Ascending aorta (tissue), 2 donors: Measurements from ENCODE around the gene KDM2A. TPM values are rescaled to one million over a fixed set of nuclear protein-coding genes. Genes with fewer than 3 reads are reported as not detected.

Experiments
- DNase-seq, 2 donors: peaks; one replicate each; pipeline ENCODE4 v3.0.0-alpha.2; 2019; ENCODE audit warnings: low spot score in 2 of 2
- H3K27ac ChIP-seq, 2 donors: fragments of 200-600 bp; sonication (generic); one replicate each; pipeline ENCODE4 v1.5.1; 2016 to 2017; ENCODE audit warnings: mild to moderate bottlenecking in 1 of 2
- H3K27me3 ChIP-seq: fragments of 200-600 bp; sonication (generic); one replicate; pipeline ENCODE4 v1.5.1; 2017
- H3K36me3 ChIP-seq, 2 donors: fragments of 200-600 bp; sonication (generic); one replicate each; pipeline ENCODE4 v1.5.1; 2016
- H3K4me1 ChIP-seq, 2 donors: fragments of 200-600 bp; sonication (generic); one replicate each; pipeline ENCODE4 v1.5.1; 2016 to 2017; ENCODE audit warnings: mild to moderate bottlenecking in 1 of 2
- H3K4me3 ChIP-seq, 2 donors: fragments of 200-600 bp; sonication (generic); one replicate each; pipeline ENCODE4 v1.5.1; 2016 to 2017; ENCODE audit warnings: mild to moderate bottlenecking in 1 of 2
- H3K9me3 ChIP-seq, 2 donors: fragments of 200-600 bp; sonication (generic); one replicate each; pipeline ENCODE4 v1.5.1; 2016
- CTCF ChIP-seq, 3 experiments: fragments of 200-600 bp in 2 of 3; fragments of 450-650 bp in 1 of 3; sonication (generic) in 2 of 3; IDR thresholded peaks; one replicate each; pipeline ENCODE4 v1.5.1; 2016 to 2019; ENCODE audit warnings: antibody characterized with exemption in 3 of 3, mild to moderate bottlenecking in 1 of 3, moderate library complexity in 1 of 3
- intact Hi-C: fragments of 100-400 bp; cut with DNase I; formaldehyde crosslinking; loops from one replicate; pipeline ENCODE4 v1.15.1; 2023
- total RNA-seq: library from RNA; depleted of rRNA; stranded (reverse); fragments of >200 nt; gene quantifications from one replicate; pipeline ENCODE4 v1.1.0, GENCODE V29; 2016

KDM2A gene
- total RNA-seq, 1 donor from 2014 or later: 129 TPM

- Histone ChIP-seq H3K4me3 (no peak overlapping the region), H3K27ac (no peak overlapping the region), H3K4me1 (no peaks in the 10 kb centered on the region), H3K36me3 (no peaks in the 10 kb centered on the region), H3K27me3 (no peaks in the 10 kb centered on the region), H3K9me3 (no peaks in the 10 kb centered on the region)
- intact Hi-C loops: no loop called here
- no peak for TF ChIP-seq CTCF (IDR thresholded peaks at IDR 0.05)
- no peak for DNase-seq
Observed at GRCh38 chr11:67095214-67095507, 23.9 kb upstream of the KDM2A start.

- intact Hi-C loops: no loop called here
- Histone ChIP-seq H3K27me3 (no peaks in the 10 kb centered on the region), H3K9me3 (no peaks in the 10 kb centered on the region), H3K4me1 (no peaks in the 10 kb centered on the region), H3K27ac (no peak overlapping the region), H3K36me3 (no peaks in the 10 kb centered on the region), H3K4me3 (no peak overlapping the region)
- no peak for TF ChIP-seq CTCF (IDR thresholded peaks at IDR 0.05)
- DNase-seq: no peak
Observed at GRCh38 chr11:67098799-67099429, 20.1 kb upstream of the KDM2A start.

GRCh38 chr11:67099831-67100324 is 19.2 kb upstream of the KDM2A start:
- Histone ChIP-seq H3K4me3 (no peak overlapping the region), H3K27me3 (no peaks in the 10 kb centered on the region), H3K27ac (no peak overlapping the region), H3K9me3 (no peaks in the 10 kb centered on the region), H3K4me1 (no peaks in the 10 kb centered on the region), H3K36me3 (no peaks in the 10 kb centered on the region)
- intact Hi-C loops: no loop called here
- DNase-seq: no peak
- no peak for TF ChIP-seq CTCF (IDR thresholded peaks at IDR 0.05)

GRCh38 chr11:67102664-67103063 is 16.4 kb upstream of the KDM2A start:
- H3K4me3 ChIP-seq: no peak overlapping the region
- no peaks in the 10 kb centered on the region for H3K36me3 ChIP-seq
- no peak overlapping the region for H3K27ac ChIP-seq
- H3K9me3 ChIP-seq: no peaks in the 10 kb centered on the region
- no peak for DNase-seq
- no peaks in the 10 kb centered on the region for H3K27me3 ChIP-seq
- H3K4me1 ChIP-seq: no peaks in the 10 kb centered on the region
- no peak for TF ChIP-seq CTCF (IDR thresholded peaks at IDR 0.05)
- intact Hi-C loops: no loop called here

- H3K4me1 ChIP-seq: peaks cover 0 to under 1% of the 10 kb centered on the region in 2 donors
- no peak overlapping the region for H3K27ac ChIP-seq
- no peak for TF ChIP-seq CTCF (IDR thresholded peaks at IDR 0.05)
- intact Hi-C loops: no loop called here
- H3K4me3 ChIP-seq: no peak overlapping the region
- no peaks in the 10 kb centered on the region for H3K9me3 ChIP-seq
- no peaks in the 10 kb centered on the region for H3K36me3 ChIP-seq
- H3K27me3 ChIP-seq: no peaks in the 10 kb centered on the region
- DNase-seq: no peak
Observed at GRCh38 chr11:67105964-67106363, 13.1 kb upstream of the KDM2A start.

- DNase-seq: no peak
- intact Hi-C loops: loop anchor here (10.0 kb wide), 1 partner anchor 394 kb away; the partner anchor contains the start of genes CDK2AP2 and PITPNM1
- no peak overlapping the region for H3K27ac ChIP-seq
Observed at GRCh38 chr11:67111261-67111660, 7.8 kb upstream of the KDM2A start.

More at GRCh38 chr11:67111261-67111660, 7.8 kb upstream of the KDM2A start:
- Histone ChIP-seq H3K4me3 (no peak overlapping the region), H3K9me3 (no peaks in the 10 kb centered on the region), H3K27me3 (no peaks in the 10 kb centered on the region), H3K36me3 (no peaks in the 10 kb centered on the region), H3K4me1 (peaks cover 0 to 7% of the 10 kb centered on the region in 2 donors)
- no peak for TF ChIP-seq CTCF (IDR thresholded peaks at IDR 0.05)
